SW 1271 (cell line): ENCODE results near the gene PTGES3.
"Not testable (repeated sequence)": the region's sequence is repeated elsewhere in the genome, so short reads cannot be mapped to it uniquely, and the experiment has no call there.

Source experiments
- DNase-seq, 2 experiments: peaks; one replicate each; lab custom pipeline; 2025; lab: John Stamatoyannopoulos, UW

PTGES3 gene

GRCh38 chr12:56688129-56688845, at the start of gene PTGES3:
Gene PTGES3, minus strand, starts transcription at chr12:56688284. Its CDS starts 285 bp downstream, at chr12:56687999.
- DNase-seq: peak; percentile 99

GRCh38 chr12:56728139-56728861, 40.2 kb upstream of the PTGES3 start:
- DNase-seq: no peak

GRCh38 chr12:56726196-56726675, 38.2 kb upstream of the PTGES3 start:
- not testable (repeated sequence) for DNase-seq

GRCh38 chr12:56725723-56726102, 37.6 kb upstream of the PTGES3 start:
- peak in 1 of 2 experiments; percentile 38 for DNase-seq

- DNase-seq: peak; percentile 96 to 99
Observed at GRCh38 chr12:56724972-56725722, 37.1 kb upstream of the PTGES3 start, which contains the start of gene NACA. Gene NACA, minus strand, starts transcription at chr12:56725299. Its CDS starts 778 bp downstream, at chr12:56724521.

- peak in 1 of 2 experiments; percentile 42 for DNase-seq
Observed at GRCh38 chr12:56724701-56724971, 36.6 kb upstream of the PTGES3 start.

- peak in 1 of 2 experiments; percentile 8 for DNase-seq
Observed at GRCh38 chr12:56723889-56724700, 36.0 kb upstream of the PTGES3 start.

- no peak for DNase-seq
Observed at GRCh38 chr12:56723352-56723751, 35.3 kb upstream of the PTGES3 start.

GRCh38 chr12:56722832-56723231, 34.7 kb upstream of the PTGES3 start:
- DNase-seq: no peak

- no peak for DNase-seq
Observed at GRCh38 chr12:56721721-56722120, 33.6 kb upstream of the PTGES3 start.

- DNase-seq: no peak
Observed at GRCh38 chr12:56721216-56721615, 33.1 kb upstream of the PTGES3 start.

GRCh38 chr12:56720731-56721151, 32.7 kb upstream of the PTGES3 start:
- DNase-seq: no peak

GRCh38 chr12:56719056-56719455, 31.0 kb upstream of the PTGES3 start:
- no peak for DNase-seq

GRCh38 chr12:56718636-56719035, 30.6 kb upstream of the PTGES3 start:
- no peak for DNase-seq

GRCh38 chr12:56718149-56718548, 30.1 kb upstream of the PTGES3 start:
- DNase-seq: no peak

- no peak for DNase-seq
Observed at GRCh38 chr12:56716933-56717880, 29.1 kb upstream of the PTGES3 start.

GRCh38 chr12:56716458-56716857, 28.4 kb upstream of the PTGES3 start:
- DNase-seq: no peak

- DNase-seq: no peak
Observed at GRCh38 chr12:56715798-56716197, 27.7 kb upstream of the PTGES3 start.

GRCh38 chr12:56714431-56714929, 26.4 kb upstream of the PTGES3 start:
- no peak for DNase-seq

GRCh38 chr12:56713345-56713744, 25.3 kb upstream of the PTGES3 start:
- DNase-seq: no peak
